ENCODE measurements around the gene CFD. TPM values are rescaled to one million over a fixed set of nuclear protein-coding genes. Genes with fewer than 3 reads are reported as not detected.
"Not testable (repeated sequence)": the region's sequence is repeated elsewhere in the genome, so short reads cannot be mapped to it uniquely, and the experiment has no call there.

Gene CFD
- polyA plus RNA-seq, 4 donors, result 2.1 to 5.7 (median 2.6) TPM

DNA sequence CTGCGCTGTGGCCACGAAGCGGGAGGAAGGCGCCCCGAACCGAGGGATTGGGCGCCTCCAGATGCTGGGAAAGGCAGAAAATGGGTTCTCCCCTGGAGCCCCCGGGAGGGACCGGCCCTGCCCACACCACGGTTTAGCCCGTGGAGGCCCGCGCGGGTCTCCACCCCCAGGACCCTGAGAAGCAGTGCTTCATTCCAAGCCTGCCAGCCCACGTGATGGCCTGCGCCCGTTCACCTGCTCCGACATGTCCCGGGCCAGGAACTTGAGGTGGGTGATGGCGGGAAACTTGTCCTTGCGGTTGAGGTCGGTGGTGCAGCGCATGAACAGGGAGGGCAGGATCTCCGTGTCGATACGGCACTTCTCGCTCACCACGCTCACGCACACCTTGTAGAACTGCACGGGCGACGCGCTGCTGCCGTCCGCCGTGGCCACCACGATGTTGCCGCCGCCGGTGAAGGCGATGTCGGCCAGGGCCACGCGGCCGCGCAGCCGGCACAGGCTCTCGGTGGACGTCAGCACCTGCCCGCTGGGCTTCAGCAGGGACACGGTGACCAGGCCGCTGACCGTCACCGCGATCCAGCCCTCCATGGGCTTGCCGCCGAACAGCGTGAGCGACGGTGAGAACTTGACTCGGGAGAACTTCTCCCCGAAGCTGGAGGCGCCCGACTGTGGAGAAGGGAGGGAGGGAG lies 26.2 kb downstream of the CFD start:
- DNase-seq (ENCODE audit: low read depth in 4 of 4, low spot score in 3 of 4), result no peak

DNA sequence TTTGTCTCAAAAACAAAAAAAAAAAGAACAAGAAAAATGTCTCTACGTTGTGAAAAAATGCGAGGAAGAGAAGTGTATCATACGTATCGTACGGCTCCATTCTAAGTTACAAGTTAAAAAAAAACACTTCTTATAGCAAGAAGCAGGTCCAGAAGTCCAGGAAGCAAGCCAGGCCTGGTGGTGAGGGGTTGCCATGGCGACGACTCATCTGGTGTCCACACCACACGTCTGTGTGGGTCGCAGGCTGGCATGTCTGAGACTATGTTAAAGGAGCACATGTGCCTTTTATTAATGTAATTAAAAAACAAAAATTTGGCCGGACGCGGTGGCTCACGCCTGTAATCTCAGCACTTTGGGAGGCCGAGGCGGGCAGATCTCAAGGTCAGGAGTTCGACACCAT lies 27.6 kb downstream of the CFD start:
- DNase-seq (ENCODE audit: low read depth in 4 of 4, low spot score in 3 of 4), result no peak

DNA sequence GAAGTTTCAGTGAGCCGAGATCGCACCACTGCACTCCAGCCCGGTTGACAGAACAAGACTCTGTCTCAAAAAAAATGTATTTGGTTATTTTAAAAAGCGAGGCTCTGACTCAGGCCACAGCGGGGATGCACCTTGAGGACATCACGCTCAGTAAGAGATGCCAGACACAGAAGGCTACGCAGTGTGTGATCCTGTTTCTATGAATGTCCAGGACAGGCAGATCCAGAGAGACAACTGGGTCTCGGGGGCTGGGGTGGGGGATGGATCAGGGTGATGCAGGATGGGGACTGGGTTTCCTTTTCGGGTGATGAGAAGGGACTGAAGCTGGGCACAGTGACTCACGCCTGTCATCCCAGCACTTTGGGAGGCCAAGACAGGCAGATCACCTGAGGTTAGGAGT lies 28.1 kb downstream of the CFD start:
- DNase-seq (ENCODE audit: low read depth in 4 of 4, low spot score in 3 of 4), result no peak

DNA sequence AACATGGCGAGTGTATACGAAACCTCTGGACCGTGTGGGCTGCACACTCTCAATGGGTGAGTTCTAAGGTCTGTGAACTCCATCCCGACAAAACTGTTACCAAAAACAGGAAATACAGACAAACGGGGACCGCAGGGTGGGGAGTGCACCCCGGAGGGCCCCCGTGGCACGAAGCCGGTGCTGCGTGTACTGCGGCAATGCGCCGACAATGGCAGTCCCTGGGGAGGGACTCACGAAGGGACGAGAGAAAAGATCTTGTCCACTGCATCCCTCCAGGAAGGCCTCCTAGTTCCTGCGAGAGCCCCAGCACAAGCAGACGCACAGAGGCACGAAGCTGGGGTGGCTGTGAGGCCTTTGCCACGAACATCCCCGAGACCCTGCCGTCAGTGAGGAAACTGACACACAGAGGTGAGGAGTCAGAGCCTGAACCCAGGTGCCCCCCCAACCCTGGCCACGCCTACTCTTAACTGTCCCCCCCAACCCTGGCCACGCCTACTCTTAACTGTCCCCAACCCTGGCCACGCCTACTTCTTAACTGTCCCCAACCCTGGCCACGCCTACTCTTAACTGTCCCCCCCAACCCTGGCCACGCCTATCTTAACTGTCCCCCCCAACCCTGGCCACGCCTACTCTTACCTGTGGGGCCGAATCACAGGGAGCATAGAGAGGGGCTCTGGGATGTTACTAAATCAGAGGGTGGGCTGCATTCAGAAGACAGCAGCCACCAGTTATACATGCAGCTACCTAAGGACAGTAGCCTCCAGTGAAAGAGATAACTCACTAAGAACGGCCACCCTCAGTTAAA lies 29.3 kb downstream of the CFD start:
- DNase-seq (ENCODE audit: low read depth in 4 of 4, low spot score in 3 of 4), result no peak

DNA sequence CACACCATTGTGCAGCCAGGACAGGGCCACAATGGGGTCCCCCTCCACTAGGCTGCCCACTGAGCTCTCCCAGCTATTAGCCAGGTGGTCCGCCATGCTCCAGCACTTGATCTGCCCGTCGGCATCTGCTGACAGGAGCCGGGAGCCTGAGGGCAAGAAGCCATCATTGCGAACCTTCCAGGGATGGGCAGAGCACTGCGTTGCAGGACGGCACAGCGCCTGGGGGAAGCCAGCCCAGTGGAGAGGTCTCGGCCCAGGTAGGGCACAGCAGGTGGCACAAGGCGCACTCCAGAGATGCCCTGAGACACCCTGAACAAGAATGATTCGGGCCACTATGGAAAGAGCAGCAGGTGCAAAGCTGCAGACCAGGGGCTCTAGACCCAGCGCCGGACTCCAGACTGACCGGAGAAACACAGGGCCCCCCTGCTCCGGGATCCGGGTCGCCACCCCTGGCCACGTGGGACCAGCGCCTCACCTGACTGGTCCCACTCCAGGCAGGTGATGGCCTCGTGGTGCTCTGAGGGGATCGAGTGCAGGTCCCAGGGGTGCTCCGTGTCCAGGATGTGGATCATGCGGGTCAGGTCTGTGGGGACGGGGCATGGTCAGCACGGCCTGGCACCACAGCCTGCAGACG lies 30.3 kb downstream of the CFD start:
- DNase-seq (ENCODE audit: low read depth in 4 of 4, low spot score in 3 of 4), result no peak

DNA sequence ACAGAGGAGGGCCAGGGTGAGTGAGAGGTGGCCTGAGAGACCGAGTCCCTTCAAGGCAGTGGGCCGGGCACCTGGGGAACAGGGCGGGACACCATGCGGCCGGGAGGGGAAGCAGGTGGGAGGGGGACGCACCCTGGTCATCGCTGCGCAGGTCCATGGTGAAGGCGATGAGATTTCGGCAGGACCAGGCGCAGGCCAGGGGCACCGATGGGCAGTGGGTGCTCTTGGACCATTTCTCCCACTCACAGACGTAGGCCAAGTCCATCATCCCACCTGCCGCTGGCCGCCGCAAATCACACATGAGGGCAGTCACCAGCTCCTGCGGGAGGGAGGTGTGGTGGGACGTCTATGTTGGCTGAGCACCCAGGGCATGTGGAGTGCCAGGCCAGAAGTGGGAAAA lies 31.4 kb downstream of the CFD start:
- no peak for DNase-seq (ENCODE audit: low read depth in 4 of 4, low spot score in 3 of 4)

DNA sequence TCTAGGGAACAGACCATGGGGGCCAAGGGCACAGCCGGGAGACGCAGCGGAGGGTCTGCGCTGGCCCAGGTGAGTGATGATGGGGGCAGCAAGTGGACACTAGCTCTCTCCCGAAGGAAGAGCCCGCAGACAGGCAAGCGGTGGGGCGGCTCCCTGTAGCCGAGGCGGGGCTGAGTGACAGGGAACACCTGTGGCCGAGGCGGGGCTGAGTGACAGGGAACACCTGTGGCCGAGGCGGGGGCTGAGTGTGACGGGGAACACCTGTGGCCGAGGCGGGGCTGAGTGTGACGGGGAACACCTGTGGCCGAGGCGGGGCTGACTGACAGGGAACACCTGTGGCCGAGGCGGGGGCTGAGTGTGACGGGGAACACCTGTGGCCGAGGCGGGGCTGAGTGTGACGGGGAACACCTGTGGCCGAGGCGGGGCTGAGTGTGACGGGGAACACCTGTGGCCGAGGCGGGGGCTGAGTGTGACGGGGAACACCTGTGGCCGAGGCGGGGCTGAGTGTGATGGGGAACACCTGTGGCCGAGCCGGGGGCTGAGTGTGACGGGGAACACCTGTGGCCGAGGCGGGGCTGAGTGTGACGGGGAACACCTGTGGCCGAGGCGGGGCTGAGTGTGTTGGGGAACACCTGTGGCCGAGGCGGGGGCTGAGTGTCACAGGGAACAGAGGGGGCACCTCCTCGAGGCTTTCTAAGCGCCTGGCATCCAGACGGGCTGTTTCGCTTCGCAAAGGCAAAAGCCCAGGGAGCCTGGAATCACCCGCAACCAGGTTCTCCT lies 32.1 kb downstream of the CFD start:
- not testable (repeated sequence) for DNase-seq (ENCODE audit: low read depth in 4 of 4, low spot score in 3 of 4)

DNA sequence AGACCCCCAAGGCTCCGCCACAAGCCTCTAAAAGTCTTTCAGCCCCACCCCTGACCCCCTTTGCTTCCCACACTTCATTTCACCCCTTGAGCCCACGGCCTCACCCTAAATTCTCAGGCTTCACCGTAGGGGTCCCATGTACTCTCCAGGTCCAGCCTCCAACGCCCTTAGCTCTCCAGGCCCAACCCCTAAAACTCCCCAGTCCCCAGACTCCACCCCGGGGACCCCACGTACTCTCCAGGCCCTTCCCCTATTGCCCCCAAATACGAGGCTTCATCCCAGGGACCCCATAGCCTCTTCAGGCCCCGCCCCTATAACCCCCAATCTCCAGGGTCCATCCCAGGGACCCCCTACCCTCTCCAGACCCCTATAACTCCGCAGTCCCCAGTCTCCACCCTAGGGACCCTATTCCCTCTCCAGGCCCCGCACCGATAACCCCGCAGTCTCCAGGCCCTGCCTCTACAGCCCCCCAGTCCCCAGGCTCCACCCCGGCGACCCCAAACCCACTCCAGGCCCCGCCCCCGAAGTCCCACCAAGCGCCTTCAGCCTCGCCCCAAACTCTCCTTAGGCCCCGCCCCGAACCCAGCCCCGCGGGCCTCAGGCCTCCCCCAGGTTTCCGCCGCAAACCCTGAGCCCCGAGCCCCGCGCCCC lies 32.9 kb downstream of the CFD start:
- no peak for DNase-seq (ENCODE audit: low read depth in 4 of 4, low spot score in 3 of 4)

DNA sequence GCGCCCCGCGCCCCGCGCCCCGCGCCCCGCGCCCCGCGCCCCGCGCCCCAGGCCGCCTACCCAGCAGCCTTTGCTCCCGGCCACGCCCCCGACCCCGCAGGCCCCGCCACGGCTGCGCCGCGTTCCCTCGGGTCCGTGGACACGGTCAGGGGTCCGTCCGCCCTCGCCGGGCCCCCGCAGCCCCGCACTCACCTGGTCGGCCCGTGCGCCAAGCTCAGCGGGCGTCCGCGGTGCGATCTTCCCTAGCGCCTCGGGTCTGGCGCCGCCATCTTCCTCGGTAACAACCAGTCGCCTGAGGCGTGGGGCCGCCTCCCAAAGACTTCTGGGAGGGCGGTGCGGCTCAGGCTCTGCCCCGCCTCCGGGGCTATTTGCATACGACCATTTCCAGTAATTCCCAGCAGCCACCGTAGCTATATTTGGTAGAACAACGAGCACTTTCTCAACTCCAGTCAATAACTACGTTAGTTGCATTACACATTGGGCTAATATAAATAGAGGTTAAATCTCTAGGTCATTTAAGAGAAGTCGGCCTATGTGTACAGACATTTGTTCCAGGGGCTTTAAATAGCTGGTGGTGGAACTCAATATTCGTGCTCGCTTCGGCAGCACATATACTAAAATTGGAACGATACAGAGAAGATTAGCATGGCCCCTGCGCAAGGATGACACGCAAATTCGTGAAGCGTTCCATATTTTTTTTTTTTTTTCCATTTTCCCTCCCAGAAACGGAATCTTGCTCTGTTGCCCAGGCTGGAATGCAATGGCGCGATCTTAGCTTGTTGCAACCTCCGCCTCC lies 33.6 kb downstream of the CFD start, which contains the start of the genes MED16 and RNU6-9:
Gene MED16, minus strand, starts transcription at position 294 of the 796 bp plus-strand sequence. CDS start 2,056 bp downstream, outside the sequence.
Gene RNU6-9, plus strand, starts transcription at position 591 of the 796 bp plus-strand sequence.
- peak; percentile 85 to 94 (median 90) for DNase-seq (ENCODE audit: low read depth in 4 of 4, low spot score in 3 of 4)

DNA sequence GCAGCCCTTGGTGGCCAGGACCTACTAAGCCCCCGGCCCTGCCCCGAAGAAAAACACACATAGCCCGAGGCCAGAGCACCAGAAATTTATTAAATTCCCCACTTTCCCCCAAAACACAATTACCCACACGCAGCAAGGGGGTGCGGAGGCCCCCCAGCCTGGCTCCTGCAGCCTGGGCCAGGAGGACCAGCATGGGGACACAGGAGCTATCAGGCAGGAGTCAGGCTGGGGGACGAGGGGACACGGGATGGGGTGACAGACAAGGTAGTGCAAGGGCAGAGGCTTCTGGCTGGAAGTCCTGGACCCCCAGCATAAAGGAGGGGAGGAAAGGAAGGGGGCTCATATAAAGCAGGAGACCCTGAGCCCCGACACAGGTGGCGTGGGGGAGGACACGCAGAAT lies 37.0 kb downstream of the CFD start:
- no peak for DNase-seq (ENCODE audit: low read depth in 4 of 4, low spot score in 3 of 4)

DNA sequence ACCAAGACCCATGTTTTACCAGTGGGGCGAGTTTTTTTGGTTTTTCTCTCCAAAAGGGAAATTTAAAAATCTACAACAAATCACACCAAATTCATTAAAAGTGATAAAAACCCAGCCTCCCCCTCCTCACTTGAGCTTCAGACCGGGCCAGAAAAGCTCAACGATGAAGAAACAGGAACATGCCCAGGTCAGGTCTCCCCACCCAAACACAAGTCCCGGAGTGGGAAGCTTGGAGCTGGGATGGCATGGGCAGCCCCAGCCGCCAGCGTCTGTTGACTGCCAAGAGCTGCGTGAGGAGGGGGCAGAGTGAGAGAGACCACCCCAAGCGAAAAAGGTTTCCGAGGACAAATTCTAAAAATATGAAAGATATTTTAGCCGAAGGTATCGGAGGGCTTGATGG lies 37.5 kb downstream of the CFD start:
- DNase-seq (ENCODE audit: low read depth in 4 of 4, low spot score in 3 of 4), result no peak

DNA sequence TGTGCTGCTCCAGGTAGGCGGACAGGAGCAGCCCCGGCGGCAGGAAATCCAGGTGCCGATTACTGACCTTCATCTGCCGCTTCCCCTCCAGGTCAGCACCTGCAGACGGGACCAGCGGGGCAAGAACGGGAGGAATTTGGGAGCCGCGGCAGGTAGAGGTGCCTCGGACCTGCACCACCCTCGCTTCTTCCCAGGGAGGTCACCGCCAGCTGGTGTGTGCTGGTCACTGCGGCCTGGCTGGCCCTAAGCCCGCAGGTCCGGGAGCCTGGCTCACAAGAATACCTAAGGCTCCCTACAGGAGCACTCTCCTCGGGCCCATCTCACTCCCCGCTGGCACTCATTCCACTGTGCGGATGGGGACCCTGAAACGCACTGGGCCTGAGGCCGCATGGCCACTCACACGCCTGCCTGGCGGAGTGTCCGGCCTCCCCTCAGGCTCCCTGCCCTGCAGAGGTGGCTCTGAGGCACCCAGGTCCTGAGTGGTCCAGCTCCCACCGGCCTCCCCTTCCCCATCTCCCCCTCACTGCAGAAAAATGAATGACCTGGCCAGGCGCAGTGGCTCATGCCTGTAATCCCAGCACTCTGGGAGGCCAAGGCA lies 38.1 kb downstream of the CFD start:
- no peak for DNase-seq (ENCODE audit: low read depth in 4 of 4, low spot score in 3 of 4)

DNA sequence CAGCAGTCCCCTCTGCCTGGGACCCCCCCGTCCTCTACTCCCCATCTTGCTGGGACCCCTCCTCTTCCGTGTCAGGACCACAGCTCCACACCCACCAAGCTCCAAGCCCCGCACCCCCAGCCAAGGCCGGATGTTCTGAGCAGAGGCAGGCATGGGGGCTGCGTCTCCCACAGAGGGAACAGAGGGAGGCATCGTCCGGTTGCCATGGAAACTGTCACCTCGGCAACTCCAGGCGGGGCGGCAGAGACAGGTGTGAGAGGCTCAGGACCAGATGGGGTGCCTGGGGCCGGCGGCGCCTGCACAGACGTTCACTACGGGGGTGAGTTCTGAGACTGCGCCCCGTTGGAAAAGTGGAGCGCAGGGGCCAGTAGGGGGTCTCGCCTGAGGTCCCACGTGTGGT lies 39.2 kb downstream of the CFD start:
- peak in 1 of 4 donors; percentile 57 for DNase-seq (ENCODE audit: low read depth in 4 of 4, low spot score in 3 of 4)

DNA sequence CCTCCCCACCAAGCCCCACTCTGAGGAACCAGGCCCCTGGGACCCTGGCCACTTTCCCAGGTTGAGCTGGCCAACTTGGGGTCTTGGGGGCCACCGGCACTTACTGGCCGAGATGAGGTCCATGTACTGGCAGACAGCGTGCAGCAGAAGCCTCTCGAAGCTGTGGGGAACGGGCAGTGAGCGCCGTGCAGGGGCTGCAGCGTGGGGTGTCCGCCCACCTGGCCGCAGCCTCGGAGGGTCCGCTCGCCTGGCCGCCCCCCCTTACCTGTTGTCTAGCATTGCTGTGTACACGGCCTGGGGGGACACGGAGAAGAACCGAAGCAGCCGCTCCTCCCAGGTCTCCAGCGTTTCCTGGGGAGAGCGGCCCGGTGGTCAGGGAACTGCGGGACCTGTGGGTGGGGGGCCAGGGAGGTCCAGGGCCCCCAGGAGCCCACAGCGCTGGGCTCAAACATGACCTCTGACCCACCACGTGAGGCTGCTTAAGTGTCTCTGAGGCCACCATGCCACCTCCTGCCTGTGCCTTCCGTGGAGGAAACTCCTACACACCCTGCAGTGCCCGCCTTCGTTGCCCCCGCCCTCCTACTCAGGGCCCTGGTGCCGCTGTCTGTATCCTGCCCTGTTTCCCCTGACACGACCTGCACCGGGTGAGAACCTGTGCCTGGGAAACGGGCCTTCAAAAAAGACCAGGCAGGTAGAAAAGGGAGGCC lies 40.0 kb downstream of the CFD start:
- DNase-seq (ENCODE audit: low read depth in 4 of 4, low spot score in 3 of 4), result no peak

DNA sequence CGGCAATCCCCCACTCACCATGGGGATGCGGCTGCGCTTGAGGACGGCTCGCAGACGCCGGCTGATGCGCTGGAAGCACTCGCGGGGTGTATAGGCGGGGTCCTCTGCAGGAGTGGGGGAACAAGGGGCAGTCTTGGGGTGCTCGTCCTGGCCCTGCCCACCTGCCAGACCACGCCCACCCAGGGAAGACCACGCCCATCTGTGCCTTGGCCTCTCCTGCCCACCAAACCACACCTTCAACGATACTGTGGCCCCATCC lies 40.5 kb downstream of the CFD start:
- DNase-seq (ENCODE audit: low read depth in 4 of 4, low spot score in 3 of 4), result no peak

DNA sequence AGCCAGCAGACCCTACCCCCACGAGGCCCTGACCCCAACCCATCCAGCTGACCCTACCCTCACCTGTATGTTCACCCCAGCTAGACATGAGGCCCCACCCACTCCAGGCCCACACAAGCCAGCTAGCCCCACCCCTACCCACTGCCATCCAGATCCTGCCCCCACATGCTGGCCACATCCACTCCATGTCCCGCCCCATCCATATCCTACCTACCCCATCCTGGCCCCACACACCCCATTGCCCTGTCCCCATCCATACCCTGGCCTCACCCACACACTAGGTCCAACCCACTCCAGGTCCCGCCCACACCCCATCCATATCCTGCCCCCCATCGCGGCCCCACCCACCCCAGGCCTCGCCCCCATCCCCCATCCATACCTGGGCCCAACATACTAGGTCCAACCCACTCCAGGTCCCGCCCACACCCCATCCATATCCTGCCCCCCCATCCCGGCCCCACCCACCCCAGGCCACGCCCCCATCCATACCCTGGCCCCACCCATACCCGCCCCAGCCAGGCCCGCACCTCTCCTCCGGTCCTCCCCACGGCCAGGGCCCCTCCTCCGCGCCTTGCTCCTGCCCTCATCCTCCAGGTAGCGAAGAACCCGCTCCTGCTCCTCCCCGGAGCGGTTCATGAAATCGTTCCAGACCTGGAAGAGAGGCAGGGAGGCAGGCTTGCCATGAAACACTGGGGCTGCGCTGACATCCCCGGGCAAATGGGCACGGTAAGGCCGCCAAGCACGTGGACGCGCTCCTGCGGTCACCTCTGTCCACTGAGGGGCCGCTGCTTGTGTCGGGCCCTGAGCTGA lies 41.0 kb downstream of the CFD start:
- DNase-seq (ENCODE audit: low read depth in 4 of 4, low spot score in 3 of 4), result no peak

DNA sequence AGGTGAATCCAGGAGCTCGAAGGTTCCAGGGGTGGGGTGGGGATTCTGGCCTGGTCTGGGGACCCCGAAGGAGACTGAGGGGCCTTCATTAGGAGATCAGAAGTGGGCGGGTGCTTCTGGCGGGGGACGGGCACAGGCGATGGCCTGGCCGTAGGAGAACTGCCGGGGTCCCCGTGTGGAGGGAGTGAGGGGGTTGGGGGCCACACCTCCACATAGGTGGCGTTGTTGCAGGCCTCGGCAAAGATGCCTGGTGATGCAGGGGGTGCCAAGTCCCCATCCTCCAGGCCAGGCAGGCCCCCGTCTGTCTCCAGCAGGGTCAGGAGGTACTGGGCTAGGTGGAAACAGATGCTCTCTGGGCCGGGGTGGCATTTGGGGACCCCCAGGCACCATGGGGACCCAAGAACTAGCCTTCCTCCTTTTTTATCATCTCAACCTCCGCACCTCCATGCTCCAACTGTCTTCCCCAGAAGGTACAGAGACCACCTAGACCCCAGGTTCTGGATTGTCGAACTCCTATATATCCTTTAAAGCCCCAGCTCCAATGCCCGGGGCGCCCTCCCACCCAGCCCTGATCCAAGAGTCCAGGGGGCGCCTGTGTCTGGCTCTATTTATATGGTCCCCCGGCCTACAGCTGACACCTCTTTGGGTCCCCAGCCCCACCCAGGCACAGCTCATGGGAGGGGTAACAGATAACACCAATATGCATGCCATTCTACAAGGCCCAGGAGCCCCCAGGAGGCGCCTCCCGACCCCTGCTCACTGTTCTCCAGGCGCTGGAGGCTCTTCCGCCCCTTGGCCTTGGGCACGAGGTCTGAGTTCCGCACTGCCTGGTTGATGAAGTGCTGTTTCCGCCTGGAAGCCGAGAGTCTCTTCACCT lies 42.0 kb downstream of the CFD start:
- DNase-seq (ENCODE audit: low read depth in 4 of 4, low spot score in 3 of 4), result no peak

All from right renal pelvis (tissue), 4 donors.